ENCODE data around the gene CBY2.
A peak's percentile ranks its signal among the peaks of the same experiment; 100 is the strongest.
"Not testable (repeated sequence)": the region's sequence is repeated elsewhere in the genome, so short reads cannot be mapped to it uniquely, and the experiment has no call there.

Gene CBY2

GRCh38 chr13:45702088-45702487, at the start of gene CBY2:
CBY2 (plus strand) TSS chr13:45702320; CDS start chr13:45702391, 71 bp downstream.
- no peak for DNase-seq

- DNase-seq = no peak
Observed at GRCh38 chr13:45654633-45655349, 47.3 kb upstream of the CBY2 start.

- no peak for DNase-seq
Observed at GRCh38 chr13:45658586-45659235, 43.4 kb upstream of the CBY2 start.

- no peak for DNase-seq
Observed at GRCh38 chr13:45659536-45659935, 42.6 kb upstream of the CBY2 start.

GRCh38 chr13:45660458-45660857, 41.7 kb upstream of the CBY2 start:
- not testable (repeated sequence) for DNase-seq

GRCh38 chr13:45662162-45662561, 40.0 kb upstream of the CBY2 start:
- no peak for DNase-seq

GRCh38 chr13:45662903-45663302, 39.2 kb upstream of the CBY2 start:
- DNase-seq = not testable (repeated sequence)

GRCh38 chr13:45669626-45670025, 32.5 kb upstream of the CBY2 start:
- DNase-seq = not testable (repeated sequence)

GRCh38 chr13:45670189-45670885, 31.8 kb upstream of the CBY2 start:
- peak; percentile 62 for DNase-seq

- DNase-seq = no peak
Observed at GRCh38 chr13:45674908-45675307, 27.2 kb upstream of the CBY2 start.

GRCh38 chr13:45678282-45678681, 23.8 kb upstream of the CBY2 start:
- DNase-seq = peak; percentile 61

- DNase-seq = no peak
Observed at GRCh38 chr13:45681113-45681512, 21.0 kb upstream of the CBY2 start.

GRCh38 chr13:45682494-45683008, 19.6 kb upstream of the CBY2 start:
- no peak for DNase-seq

GRCh38 chr13:45683701-45684100, 18.4 kb upstream of the CBY2 start:
- DNase-seq = no peak

- DNase-seq = no peak
Observed at GRCh38 chr13:45688577-45688976, 13.5 kb upstream of the CBY2 start.

- DNase-seq = no peak
Observed at GRCh38 chr13:45690636-45691035, 11.5 kb upstream of the CBY2 start.

GRCh38 chr13:45691251-45691650, 10.9 kb upstream of the CBY2 start:
- DNase-seq = no peak

GRCh38 chr13:45691667-45692066, 10.5 kb upstream of the CBY2 start:
- DNase-seq = no peak

GRCh38 chr13:45695198-45695730, 6.9 kb upstream of the CBY2 start:
- no peak for DNase-seq

- no peak for DNase-seq
Observed at GRCh38 chr13:45696610-45697226, 5.4 kb upstream of the CBY2 start.

- no peak for DNase-seq
Observed at GRCh38 chr13:45700971-45701900, 884 bp upstream of the CBY2 start.

- no peak for DNase-seq
Observed at GRCh38 chr13:45702869-45703391, 810 bp downstream of the CBY2 start.

Data from DMS53 (cell line).